Measurements from ENCODE around the gene LBR.
"Not testable (repeated sequence)": the region's sequence is repeated elsewhere in the genome, so short reads cannot be mapped to it uniquely, and the experiment has no call there.

LBR gene

DNA sequence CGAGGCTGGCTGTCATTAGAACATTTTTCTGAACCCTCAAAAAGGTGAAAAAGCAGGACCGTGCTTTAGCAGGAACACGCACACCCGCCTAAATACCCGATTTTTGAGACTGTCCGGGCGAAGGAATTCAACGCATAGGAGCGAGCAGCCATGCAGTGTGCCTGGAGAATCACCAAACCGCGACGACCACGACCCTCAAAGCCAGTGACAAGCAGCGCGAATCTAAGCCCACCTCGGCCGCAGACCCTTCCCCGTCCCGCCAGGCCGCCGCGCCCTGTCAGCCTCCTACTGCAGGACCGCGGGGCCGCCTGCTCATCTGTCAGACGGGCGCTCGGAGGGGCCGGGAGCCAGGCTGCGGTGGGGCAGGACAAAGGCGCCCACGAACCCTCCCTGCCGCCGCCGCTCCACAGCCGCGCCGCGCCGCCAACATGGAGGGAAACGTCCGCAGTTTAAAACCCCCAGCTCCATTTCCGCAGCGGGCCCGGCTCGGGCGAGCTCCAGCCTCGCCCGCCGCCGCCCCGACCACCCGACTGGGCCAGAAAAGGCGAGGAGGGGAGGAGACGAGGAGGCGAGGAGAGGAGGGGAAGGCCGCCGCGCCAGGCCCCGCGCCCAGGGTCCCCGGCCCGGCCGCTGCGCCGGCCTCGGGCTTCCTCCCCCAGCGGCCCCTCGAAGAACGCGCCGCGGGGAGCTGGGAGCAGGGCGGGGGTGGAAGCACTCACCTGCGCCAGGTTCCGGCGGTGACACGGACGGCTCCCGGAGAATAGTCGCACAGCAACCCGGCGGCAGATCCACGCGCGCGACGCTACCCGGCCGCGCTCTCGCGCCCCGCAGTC lies at the start of gene LBR:
LBR (minus strand) TSS at position 804 of the 833 bp plus-strand sequence. CDS start 3,963 bp downstream, outside the sequence.
- no peak for DNase-seq

DNA sequence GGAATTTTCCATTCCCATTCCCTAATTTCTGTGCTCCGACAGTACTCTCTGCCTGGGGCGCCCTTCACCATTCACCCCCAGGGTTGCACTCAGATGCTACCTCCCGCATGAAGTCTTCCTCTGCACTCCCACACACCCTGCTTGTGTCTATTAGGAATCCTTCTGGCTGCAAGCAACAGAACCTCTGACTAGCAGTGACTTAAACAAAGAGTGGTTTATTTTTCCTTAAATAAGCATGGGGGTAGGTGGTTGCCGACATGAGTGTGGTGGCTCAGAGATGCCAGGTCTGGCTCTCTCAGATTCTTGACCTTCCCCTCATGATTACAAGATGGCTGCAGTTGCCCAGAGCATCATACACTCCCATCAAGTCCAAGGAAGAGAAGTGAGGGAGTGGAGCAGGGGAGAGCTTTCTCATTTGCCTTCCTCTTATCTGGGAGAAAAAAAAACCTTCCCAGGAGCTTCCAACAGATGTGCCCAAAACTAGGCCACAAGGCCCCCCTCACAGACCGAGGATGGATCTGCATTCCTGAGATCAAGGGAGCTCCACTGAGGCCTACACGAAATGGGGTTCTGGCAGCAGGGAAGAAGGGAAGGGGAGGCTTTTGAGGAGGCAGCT lies 49.6 kb upstream of the LBR start:
- DNase-seq: no peak

GRCh38 chr1:225476538-225476988 lies 48.7 kb upstream of the LBR start:
- DNase-seq: no peak

DNA sequence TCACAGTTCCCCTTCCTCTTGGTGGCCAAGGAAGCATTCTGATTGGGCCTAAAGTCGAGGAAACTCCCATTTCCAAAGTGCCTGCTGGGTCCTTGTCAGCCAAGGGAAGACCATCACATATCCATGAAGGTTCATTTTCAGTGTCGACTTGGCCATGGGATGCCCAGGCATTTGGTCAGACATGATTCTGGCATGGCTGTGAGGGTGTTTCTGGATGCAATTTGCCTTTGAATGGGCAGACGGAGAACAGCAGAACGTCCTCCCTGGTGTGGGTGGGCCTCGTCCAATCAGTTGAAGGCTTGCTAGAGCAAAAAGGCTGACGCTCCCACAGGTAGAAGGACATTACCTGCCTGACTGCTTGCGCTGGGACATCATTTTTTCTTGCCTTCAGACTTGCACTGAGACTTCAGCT lies 48.3 kb upstream of the LBR start:
- no peak for DNase-seq

- DNase-seq: no peak
Observed at GRCh38 chr1:225474986-225475820, 47.4 kb upstream of the LBR start.

- DNase-seq: no peak
Observed at GRCh38 chr1:225474439-225474985, 46.7 kb upstream of the LBR start.

DNA sequence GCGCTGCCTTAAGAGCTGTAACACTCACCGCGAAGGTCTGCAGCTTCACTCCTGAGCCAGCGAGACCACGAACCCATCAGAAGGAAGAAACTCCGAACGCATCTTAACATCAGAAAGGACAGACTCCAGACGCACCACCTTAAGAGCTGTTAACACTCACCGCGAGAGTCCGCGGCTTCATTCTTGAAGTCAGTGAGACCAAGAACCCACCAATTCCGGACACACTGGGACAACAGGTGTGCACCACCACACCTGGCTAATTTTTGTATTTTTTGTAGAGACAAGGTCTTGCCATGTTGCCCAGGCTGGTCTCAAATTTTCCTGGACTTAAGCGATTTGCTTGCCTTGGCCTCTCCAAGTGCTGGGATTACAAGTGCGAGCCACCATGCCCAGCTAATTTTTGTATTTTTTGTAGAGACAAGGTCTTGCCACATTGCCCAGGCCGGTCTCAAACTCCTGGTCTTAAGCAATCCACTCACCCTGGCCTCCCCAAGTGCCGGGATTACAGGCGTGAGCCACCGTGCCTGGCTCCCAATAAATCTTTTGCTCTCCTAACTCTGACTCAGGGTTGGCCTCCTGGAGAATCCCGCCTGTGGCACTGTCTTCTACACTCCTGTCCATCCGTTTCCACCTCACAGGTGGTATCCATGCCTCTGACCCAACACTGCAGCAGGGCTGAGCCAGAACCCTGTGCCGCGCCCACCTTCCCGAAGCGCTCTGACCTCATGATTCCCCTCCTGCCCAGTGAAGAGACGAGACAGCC lies 46.0 kb upstream of the LBR start:
- DNase-seq: not testable (repeated sequence)

DNA sequence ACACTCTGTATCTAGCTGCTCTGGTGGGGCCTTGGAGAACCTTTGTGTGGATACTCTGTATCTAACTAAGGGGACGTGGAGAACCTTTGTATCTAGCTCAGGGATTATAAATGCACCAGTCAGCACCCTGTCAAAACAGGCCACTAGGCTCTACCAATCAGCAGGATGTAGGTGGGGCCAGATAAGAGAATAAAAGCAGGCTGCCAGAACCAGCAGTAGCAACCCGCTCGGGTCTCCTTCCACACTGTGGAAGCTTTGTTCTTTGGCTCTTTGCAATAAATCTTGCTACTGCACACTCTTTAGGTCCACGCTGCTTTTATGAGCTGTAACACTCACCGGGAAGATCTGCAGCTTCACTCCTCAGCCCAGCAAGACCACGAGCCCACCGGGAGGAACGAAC lies 45.4 kb upstream of the LBR start:
- not testable (repeated sequence) for DNase-seq

DNA sequence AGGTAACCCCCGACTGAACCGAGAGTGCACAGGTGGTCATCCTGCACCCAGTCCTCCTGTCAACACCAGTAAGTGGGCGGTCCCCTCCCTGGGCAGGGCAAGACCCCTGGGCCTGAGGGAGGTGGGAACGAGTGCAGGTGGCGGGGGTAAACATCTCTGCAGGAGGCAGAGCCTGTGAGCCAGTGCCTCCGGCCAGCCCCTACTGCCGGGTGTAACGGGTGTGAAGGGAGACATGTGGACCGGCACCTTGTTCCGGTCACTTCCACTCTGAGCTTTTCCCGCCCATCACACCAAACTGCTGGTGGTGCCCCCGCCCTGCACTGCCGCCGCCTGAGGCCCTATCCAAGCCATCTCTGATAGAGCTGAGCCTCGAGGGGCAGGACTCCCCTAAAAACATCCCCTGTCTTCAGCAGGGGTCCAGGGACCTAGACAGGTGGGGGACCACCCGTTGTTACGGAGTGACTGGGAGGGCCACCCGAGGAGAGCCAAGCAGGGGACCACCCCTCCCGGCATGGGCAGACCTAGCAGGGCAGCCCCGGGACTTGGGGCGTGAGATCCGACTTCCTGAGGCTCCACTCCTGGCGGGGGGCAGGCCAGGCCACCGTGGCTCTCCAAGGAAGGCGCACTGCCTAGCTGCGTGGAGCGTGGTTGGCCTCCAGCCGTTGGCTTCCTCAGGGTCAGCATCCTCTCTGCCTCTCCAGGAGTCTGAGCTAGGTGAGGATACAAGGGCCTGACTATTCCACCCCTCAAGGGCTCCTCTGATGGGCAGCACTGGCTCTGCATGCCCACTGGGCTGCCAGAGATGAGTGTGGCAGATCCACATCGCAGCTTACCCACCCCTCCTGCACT lies 43.8 kb upstream of the LBR start:
- no peak for DNase-seq

DNA sequence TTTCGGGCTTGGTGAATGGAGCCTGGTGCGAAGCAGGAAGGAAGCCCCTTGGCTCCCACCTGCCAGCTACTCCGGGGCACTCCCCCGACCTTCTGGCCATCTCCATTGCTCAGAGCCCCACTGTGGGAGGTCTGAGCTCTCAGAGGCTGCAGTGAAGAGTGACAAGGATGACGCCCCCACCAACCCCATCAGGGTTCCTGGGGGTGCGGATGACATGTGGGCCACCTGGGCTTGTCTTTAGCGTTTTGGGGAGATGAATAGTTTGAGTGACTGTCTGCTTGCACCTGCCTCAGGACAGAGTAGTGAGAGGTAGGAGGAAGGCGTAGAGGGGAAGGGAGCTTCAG lies 43.2 kb upstream of the LBR start:
- no peak for DNase-seq

- DNase-seq: no peak
Observed at GRCh38 chr1:225470211-225471108, 42.6 kb upstream of the LBR start.

DNA sequence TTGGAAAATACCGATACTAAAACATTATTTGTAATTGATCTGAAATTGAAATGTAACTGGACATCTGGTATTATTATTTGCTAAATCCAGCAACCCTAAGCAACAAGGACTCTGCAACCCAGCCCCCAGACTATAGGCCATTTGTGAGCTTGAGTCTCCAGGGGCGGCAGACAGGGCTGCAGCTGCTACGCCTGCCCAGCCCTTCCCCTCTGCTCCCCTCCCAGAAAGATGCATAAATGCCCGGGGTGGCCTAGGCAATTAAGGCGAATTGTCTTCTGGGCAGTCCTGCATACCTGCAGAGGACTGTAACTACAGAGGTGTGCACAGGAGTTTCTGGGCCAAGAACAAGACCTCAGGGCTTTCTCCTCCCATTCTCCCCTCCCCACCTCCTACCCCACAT lies 41.2 kb upstream of the LBR start:
- no peak for DNase-seq

- no peak for DNase-seq
Observed at GRCh38 chr1:225468270-225469020, 40.6 kb upstream of the LBR start.

DNA sequence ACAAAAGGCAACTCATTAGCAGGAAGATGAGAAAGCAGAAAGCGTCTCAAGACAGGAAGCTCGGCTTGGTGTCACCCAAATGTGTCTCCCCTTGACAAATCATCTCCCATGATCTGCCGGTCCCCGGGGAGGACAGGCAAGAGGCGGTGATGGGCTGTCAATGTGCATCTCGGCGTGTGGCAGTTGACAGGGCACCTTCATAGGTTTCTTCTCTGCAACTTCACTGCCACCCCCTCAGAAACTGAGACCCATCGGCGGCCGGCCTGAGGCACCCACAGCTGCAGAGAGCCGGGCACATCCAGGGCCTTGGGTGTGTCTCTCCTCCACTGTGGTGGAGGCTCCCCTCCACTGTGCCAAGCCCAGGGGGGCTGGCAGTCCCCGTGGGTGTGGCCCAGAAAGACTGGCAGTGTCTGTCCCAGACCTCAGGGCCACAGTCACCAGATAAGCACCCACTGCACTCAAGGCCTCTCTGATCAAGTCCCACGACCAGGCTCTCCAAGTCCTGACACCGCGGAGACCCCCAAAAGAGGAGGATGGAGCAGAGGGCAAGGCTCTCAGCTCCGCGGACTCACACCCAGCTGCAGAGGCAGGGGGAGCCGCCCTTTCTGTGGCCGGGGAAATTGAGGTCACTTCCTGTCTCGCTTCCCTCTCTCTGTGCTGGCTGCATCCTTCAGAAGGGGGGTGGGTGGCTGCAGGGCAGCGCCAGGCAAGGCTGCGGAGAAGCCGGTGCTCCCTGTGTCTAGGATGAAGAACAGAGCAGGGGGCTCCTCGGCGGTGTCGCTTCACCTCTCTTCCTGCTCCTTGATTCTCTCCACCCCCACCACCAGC lies 39.6 kb upstream of the LBR start:
- no peak for DNase-seq

DNA sequence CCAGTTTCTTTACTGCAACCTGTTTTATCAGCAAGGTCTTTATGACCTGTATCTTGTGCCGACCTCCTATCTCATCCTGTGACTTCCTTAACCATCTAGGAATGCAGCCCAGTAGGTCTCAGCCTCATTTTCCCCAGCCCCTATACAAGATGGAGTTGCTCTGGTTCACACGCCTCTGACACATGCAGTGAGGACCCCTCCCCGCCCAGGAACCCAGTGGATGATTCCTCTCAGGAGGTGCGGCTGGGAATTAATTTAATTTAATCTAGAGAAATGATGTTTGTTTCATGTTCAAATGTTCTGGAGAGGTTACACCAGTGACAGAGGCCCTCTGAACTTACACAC lies 39.0 kb upstream of the LBR start:
- no peak for DNase-seq

DNA sequence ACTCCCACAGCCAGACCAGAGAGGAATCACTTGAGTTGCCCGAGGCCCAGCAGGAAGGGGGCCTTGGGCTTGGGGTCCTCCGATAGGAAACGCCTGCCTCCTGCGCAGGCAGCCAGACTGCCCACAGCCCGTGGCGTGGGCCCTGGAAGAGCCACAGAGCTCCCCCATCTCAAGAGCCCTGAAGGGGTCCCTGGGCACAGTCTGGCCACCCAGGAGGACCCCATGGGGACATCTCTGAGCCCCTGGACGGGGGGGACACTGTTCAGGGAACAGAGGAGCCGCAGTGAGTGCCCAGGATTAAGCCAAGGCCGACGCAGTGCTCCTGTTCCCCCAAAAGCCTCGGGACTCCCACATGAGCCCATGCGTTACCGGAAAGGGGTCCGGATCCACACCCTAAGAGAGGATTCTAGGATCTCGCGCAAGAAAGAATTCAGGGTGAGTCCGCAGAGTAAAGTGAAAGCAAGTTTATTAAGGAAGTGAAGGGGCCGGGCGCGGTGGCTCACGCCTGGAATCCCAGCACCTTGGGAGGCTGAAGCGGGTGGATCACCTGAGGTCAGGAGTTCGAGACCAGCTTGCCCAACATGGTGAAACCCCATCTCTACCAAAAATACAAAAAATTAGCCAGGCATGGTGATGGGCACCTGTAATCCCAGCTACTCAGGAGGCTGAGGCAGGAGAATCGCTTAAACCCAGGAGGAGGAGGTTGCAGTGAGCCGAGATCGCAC lies 38.1 kb upstream of the LBR start:
- DNase-seq: no peak

DNA sequence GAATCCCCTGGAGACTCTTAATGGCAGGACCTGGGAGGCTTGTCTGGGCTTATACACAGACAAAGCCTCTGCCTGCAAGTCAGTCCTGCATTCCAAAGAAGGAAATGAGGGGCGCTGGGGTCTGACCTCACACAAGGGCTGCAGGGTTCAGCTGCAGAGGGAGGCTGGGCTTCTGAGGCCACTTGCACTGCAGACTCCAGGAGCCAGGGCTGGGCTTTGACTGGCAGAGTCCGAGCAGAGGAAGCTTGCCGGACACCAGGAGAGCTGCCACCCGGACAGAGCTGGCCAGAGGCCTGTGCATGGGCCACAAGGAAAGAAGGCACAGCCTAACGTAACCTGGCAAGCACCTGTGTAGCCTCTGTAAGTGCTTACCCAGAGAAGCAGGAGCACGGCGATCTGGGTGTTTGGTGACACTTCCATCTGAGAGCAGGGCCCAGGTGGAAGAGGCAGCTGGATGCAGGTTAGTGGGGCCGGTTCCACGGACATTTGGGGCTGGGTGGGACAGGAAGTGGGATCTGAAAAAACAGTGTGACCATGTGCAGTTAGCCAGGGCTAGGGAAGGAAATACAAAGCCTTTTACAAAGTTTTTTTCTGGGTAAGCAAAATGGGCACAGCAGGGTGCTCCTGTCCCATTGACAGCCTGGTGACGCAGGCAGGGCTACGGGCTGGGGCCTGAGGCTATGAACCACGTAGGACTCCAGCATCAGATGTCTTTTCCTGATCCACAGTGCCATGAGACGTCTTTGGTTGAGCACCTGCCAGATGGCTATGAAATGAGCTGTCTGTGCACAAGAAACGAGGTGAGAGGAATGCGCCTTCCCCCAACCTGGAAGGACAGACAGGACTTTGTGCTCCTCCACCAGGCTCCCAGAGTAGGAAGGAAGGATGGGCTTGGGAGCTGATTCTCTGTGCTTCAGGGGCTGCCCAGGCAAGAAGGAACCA lies 37.3 kb upstream of the LBR start:
- DNase-seq: no peak
